DOHH2 (cell line): ENCODE measurements around the gene NUMB.

ENCODE experiments used
- EZH2phosphoT487 ChIP-seq: fragments of 200-600 bp; sonication (generic); IDR thresholded peaks from 2 replicates; pipeline ENCODE4 v1.6.1; 2017; ENCODE audit warnings: borderline replicate concordance, mild to moderate bottlenecking, antibody characterized with exemption, low read length, moderate library complexity, mixed read lengths
- TF ChIP-seq, protein P1 (sequence below): fragments of 200-600 bp; sonication (generic); IDR thresholded peaks from one replicate; pipeline ENCODE4 v1.5.1; 2014; ENCODE audit warnings: antibody characterized with exemption, mild to moderate bottlenecking, low read depth, low read length; ENCODE audit not compliant: poor library complexity, severe bottlenecking

DNA sequence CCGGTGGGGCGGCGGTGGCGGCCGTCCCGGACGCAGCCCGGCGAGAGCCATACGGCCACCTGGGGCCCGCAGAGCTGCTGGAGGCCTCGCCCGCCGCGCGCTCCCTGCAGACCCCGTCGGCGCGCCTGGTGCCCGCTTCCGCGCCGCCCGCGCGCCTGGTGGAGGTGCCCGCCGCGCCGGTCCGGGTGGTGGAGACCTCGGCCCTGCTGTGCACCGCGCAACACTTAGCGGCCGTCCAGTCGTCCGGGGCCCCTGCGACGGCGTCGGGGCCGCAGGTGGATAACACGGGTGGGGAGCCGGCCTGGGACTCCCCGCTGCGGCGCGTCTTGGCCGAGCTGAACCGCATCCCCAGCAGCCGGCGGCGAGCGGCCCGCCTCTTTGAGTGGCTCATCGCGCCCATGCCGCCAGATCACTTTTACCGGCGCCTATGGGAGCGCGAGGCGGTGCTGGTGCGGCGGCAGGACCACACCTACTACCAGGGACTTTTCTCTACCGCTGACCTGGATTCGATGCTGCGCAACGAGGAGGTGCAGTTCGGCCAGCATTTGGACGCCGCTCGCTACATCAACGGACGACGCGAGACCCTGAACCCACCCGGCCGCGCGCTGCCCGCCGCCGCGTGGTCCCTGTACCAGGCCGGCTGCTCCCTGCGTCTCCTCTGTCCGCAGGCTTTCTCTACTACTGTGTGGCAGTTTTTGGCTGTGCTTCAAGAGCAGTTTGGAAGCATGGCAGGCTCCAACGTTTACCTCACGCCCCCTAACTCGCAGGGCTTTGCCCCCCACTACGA, 33.1 kb upstream of the NUMB start:
- TF ChIP-seq, protein P1, sequence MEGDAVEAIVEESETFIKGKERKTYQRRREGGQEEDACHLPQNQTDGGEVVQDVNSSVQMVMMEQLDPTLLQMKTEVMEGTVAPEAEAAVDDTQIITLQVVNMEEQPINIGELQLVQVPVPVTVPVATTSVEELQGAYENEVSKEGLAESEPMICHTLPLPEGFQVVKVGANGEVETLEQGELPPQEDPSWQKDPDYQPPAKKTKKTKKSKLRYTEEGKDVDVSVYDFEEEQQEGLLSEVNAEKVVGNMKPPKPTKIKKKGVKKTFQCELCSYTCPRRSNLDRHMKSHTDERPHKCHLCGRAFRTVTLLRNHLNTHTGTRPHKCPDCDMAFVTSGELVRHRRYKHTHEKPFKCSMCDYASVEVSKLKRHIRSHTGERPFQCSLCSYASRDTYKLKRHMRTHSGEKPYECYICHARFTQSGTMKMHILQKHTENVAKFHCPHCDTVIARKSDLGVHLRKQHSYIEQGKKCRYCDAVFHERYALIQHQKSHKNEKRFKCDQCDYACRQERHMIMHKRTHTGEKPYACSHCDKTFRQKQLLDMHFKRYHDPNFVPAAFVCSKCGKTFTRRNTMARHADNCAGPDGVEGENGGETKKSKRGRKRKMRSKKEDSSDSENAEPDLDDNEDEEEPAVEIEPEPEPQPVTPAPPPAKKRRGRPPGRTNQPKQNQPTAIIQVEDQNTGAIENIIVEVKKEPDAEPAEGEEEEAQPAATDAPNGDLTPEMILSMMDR = no peak
- TF ChIP-seq EZH2phosphoT487 = no peak
